CD4-positive, alpha-beta T cell treated with Interleukin-6 at 100 ng/mL for 8 hours (primary cell): Measurements from ENCODE around the gene TRIM59.
"Not testable (repeated sequence)": the region's sequence is repeated elsewhere in the genome, so short reads cannot be mapped to it uniquely, and the experiment has no call there.

Source experiments
- DNase-seq: peaks from one replicate; pipeline ENCODE4 v3.0.0-alpha.2; 2020; ENCODE audit warnings: mixed read lengths, low spot score

Gene TRIM59

GRCh38 chr3:160455846-160456245 lies 6.3 kb upstream of the TRIM59 start:
- DNase-seq = no peak

DNA sequence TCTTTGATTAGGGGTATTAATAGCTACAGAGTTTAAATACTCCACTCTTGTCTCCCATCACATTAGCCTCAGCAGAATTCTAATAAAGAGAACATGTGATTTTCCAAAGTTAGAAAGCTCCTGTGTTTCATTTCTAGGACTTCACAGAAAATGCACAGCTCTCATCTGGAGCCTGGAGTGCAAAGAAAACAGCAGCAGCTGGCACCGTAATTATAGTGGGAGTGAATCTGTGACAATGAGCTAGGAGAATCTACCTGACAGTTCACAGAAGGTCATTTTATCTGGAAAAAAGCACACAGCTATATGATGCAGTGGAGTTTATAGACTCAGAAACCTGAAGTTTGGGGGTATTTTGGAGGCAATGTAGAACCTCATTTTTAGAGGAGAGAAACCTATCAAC lies 5.4 kb upstream of the TRIM59 start:
- no peak for DNase-seq

GRCh38 chr3:160452251-160452650 lies 2.7 kb upstream of the TRIM59 start:
- DNase-seq = not testable (repeated sequence)

DNA sequence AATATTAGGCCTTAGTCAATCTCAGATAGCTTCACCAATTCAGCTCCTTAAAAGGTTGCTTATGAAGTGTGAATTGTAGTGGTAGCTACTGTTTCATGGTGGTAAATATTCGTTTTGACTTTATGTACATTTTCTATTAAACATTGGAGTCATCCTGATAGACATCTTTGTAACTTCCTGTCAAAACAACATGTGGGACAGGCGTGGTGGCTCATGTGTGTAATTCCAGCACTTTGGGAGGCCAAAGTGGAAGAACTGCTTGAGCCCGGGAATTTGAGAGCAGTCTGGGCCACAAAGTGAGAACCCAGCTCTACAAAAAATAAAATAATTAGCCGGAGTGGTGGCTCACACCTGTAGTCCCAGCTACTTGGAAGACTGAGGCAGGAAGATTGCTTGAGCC lies 2.0 kb upstream of the TRIM59 start:
- no peak for DNase-seq

GRCh38 chr3:160450846-160451245 lies 1.3 kb upstream of the TRIM59 start:
- no peak for DNase-seq

DNA sequence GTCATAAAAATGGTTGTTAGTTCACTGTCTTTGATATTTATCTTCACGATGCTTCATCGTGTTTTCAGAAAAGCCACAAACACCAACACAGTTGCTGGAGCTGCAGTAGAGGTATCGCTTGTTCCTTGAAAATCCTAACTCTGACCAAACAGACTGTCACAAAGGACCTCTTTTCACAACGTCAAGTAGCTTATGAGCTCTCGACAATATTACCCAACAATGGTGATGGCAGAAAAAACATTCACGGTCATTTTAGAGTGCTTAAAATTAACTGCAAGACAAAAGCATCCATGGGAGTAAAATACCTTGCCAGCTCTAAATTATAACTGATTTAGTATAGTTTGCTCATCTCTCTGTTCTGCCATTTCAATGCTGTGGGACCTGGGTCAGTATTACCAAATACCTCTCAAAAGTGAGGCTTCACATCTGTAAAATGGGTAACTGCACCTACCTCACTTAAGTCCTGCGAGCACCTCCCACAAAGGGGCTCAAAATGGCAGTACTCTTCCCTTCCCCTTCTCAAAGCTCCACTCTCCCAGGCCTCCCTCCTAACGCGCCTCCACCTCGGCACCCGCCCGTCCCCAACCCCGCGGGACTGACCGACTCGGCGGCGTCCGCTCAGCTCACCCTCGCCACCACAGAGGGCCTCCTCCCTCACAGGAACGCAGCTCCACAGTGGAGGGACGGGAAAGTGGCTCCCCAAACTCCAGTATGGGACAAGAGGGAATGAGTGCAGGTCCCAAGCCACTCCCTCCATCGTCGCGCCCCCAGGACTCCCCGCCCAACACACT lies 546 bp downstream of the TRIM59 start:
- peak; percentile 38 for DNase-seq

- DNase-seq = no peak
Observed at GRCh38 chr3:160447544-160447943, 2.0 kb downstream of the TRIM59 start.

DNA sequence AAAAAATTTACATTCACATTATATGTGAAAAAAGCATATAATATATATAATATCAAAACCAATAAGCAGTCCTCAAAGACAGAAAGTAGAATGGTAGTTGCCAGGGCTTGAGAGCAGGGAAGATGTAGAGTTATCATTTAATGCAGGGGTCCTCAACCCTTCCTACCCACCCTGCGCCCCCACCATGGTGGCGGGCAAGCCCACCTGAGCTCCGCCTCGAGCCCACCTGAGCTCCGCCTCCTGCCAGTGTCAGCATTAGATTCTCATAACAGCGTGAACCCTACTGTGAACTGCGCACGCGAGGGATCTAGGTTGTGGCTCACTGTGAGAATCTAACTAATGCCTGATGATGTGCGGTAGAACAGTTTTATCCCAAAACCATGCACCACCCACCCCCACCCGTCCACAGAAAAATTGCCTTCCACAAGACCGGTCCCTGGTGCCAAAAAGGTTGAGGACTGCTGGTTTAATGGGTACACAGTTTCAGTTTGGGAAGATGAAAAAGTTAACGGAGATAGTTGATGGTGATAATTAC lies 3.0 kb downstream of the TRIM59 start:
- DNase-seq = no peak

DNA sequence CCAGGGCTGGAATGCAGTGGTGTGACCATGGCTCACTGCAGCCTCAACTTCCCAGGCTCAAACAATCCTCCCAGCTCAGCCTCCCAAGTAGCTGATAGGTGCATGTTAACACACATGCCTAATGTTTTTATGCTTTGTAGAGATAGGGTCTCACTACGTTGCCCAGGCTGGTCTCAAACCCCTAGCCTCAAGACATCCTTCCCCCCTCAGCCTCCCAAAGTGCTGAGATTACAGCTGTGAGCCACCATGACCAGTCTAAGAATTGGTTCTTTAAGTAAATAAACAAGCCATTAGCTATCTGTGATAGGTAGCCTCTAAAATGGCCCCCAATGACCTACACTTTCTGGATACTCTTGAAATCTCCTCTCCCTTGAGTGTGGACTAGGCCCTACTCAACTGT lies 3.7 kb downstream of the TRIM59 start:
- no peak for DNase-seq

DNA sequence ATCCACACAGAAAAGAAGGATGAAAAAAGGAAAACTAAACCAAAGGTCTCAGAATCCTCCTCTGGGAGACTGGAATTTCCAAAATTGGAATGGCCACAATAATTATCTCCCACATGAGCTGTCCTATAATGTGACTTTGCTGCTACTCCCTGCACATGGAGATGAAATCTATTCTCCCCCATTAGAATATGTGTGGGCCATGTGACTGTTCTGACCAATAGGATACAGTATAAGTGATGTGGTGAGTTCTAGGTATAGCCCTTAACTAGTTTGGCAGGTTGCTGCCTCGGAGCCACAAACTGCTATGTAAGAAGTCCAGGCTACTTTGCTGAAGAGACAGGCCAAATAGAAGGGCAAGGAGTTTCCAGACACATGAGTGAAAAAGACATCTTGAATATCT lies 5.2 kb downstream of the TRIM59 start:
- DNase-seq = no peak

- no peak for DNase-seq
Observed at GRCh38 chr3:160440687-160441086, 8.9 kb downstream of the TRIM59 start.

DNA sequence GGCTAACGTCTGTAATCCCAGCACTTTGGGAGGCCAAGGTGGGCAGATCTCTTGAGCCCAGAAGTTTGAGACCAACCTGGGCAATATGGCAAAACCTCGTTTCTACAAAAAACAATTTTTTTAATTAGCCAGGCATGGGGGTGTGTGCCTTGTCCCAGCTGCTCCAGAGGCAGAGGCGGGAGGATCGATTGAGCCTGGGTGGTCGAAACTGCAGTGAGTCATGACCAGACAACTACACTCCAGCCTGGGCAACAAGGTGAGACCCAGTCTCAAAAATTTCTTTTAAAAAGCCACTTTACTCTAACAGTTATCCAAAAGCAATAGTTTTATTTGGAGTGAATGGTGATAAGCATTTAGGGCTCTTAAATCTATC lies 12.5 kb downstream of the TRIM59 start:
- no peak for DNase-seq

DNA sequence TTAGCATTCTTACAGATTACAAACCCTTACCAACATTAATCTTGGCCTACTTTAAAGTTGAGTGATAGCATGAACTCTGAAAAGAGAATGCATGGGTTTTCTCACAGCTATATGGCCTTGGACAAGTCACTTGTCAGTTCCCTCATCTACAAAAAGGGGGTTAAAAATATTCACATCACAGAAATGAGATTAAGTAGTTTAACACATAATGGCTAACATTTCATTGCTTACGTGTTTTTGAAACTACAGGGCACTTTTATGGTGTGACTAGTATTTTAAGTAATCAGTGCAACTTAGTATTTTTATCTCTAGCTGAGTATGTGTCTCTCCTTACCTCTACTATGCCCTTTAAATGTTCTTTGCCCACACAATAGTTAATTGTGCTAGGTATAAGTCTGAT lies 13.8 kb downstream of the TRIM59 start:
- DNase-seq = no peak

- no peak for DNase-seq
Observed at GRCh38 chr3:160435095-160435494, 14.5 kb downstream of the TRIM59 start.

DNA sequence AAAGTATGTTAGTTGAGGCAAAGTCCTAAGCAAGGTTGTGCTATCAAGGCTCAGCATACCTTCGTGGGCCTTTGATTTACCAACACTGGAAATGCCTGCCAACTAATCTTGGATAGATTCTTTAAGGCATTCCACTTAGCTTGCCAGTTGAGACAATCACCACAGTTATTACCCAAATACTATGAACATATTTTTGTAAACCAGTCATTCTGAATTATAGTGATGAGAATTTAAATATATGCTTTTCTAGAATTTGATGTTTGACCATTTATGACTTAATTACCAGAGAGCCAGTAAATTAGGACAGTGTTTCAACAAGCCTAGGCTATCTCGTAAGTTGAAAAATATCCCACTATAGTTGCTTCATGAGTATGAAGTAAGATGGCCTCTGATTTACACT lies 15.5 kb downstream of the TRIM59 start:
- DNase-seq = no peak

DNA sequence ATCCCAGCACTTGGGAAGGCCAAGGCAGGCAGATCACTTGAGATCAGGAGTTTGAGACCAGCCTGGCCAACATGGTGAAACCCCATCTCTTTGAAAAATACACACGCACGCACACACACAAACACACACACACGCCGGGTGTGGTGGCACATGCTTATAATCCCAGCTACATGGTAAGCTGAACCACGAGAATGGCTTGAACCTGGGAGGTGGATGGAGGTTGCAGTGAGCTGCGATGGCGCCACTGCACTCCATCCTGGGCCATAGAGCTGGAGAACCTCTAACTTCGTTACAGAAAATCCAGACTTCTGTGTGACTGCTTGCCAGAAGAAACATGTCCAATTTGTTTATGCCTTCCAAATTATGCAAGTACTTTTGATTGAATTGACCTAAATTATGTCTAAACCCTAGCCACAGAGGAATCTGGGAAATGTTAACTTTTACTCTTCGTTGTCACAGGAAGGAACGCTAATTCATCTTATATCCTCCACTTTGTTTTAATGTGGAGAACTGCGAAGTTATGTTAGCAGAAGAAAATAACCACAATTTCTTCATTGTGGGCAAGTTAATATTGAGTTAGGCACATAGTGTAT lies 21.7 kb downstream of the TRIM59 start:
- no peak for DNase-seq

- no peak for DNase-seq
Observed at GRCh38 chr3:160417311-160417710, 32.3 kb downstream of the TRIM59 start.

DNA sequence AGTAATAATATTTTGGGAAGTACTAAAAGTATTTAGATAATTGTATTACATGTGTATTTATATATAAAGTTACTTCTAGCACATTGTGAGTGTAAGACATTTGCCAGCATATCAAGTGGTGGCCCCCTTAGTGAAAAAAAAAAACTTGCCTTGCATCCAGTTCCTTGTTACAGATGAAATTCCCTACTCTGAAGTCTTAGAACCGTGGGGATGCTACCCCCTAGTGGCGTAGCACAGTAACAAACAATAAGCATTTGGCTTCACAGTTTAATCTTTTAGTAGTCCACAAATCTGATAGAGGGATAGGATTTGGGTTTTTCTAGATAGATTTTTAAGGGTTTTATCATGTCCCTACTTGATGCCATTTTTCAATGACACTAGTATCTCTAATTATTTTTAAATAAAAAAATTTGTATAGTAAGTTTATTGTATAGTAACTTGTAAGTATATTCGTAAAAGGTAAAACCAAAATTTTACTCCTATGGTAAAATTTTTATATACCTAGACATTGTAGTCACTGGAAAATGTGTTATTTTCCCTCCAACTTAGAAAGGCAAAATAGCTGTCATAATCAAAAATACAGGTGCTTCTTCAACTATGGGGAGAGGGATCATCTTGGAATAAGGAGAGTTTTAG lies 35.9 kb downstream of the TRIM59 start:
- peak; percentile 70 for DNase-seq

GRCh38 chr3:160412477-160412876 lies 37.1 kb downstream of the TRIM59 start:
- no peak for DNase-seq

DNA sequence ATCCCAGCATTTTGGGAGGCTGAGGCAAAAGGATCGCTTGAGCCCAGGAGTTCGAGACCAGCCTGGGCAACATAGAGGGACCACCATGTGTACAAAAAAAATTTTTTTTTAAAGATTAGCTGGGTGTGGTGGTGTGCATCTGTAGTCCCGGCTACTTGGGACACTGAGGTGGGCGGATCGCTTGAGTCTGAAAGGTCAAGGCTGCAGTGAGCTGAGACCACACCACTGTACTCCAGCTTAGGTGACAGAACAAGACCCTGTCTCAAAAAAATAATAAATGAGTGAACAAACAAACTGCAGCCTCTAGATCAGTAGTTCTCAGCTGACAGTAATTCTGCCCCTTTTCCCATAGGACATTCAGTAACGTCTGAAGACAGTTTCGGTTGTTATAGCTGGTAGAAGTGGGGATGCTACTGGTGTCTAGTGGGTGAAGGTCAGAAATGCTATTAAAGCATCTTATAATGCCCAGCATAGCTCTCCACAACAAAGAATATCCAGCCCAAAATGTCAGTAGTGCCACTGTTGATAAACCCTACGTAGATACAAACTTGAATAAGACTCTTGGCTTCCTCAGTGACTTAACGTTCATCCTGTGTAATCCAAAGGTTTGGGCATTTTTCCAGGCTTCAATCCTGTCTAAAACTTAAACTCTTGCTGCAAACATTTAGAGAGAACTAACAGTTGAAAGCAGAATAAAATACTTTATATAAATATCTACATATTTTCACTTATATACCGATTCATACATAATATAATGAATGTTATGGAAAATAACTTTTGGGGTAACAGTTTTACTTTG lies 39.6 kb downstream of the TRIM59 start:
- no peak for DNase-seq

- DNase-seq = no peak
Observed at GRCh38 chr3:160403796-160404470, 45.7 kb downstream of the TRIM59 start.

DNA sequence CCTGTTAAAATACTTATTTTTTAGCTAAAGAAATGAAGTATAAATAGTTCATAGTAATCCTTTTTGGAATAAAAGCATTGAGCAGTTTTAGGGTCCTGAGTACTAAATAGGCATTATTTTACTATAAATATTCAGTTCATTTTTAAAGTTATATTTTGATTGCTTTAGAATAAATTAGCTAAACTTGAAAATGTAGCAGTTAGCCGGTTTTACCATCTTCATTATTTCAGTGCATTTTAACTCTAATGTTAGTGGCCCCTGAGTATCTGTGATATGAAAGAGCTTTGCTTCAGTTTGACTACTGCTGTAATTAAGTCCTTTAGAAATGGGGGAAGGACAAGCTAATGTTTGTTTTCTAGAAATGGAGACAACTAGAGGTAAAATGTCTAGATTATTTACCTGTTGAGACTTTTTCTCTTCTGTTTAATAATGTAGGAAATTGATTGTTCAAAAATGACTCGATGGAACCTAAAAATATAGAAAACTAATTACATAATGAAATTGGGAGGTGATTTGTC lies 46.5 kb downstream of the TRIM59 start:
- DNase-seq = no peak
